ENCODE measurements around the gene PCSK5. TPM values are rescaled to one million over a fixed set of nuclear protein-coding genes. Genes with fewer than 3 reads are reported as not detected.

The PCSK5 gene
- total and polyA plus RNA-seq, 2 donors (not counting 1 experiment from before 2014, with no cell fraction given) = 0.09 TPM; not detected in 1

GRCh38 chr9:76366275-76366674, 475.8 kb downstream of the PCSK5 start:
- Histone ChIP-seq H4K20me1 (ENCODE audit: control insufficient read depth, insufficient read depth, low read length, poor library complexity, severe bottlenecking) (no peaks in the 10 kb centered on the region), H3K79me2 (ENCODE audit: control insufficient read depth, insufficient read depth, low read length) (no peaks in the 10 kb centered on the region), H3K9me3 (ENCODE audit: control extremely low read depth in 1 of 3, control insufficient read depth in 2 of 3, insufficient read depth in 1 of 3, low read length in 2 of 3) (peaks cover 0 to 5% (median 0%) of the 10 kb centered on the region in 3 donors), H3K27me3 (replicated peaks in 1 of 4; ENCODE audit: control extremely low read depth in 1 of 4, control insufficient read depth in 3 of 4, insufficient read depth in 4 of 4, low read length in 3 of 4) (peaks cover 0 to 2% (median 0%) of the 10 kb centered on the region in 4 experiments), H3K4me2 (replicated peaks; ENCODE audit: low read depth, low read length, poor library complexity, severe bottlenecking) (no peak overlapping the region), H3K4me3 (ENCODE audit: control extremely low read depth in 1 of 5, extremely low read depth in 1 of 5, insufficient read depth in 1 of 5, low read depth in 2 of 5, low read length in 4 of 5) (no peak overlapping the region), H3K9ac (ENCODE audit: low read length) (no peak overlapping the region), H3K4me1 (ENCODE audit: control insufficient read depth in 2 of 2, insufficient read depth in 2 of 2, low read length in 2 of 2) (no peaks in the 10 kb centered on the region), H3K36me3 (replicated peaks in 1 of 2; ENCODE audit: control extremely low read depth in 1 of 2, control insufficient read depth in 1 of 2, extremely low read depth in 1 of 2, insufficient read depth in 2 of 2, low read length in 1 of 2) (no peaks in the 10 kb centered on the region), H2AFZ (ENCODE audit: insufficient read depth, low read depth, low read length, poor library complexity, severe bottlenecking) (no peak overlapping the region), H3K27ac (ENCODE audit: low read length in 2 of 2) (no peak overlapping the region)
- no CpG with 5 or more reads among the region's 4 CpGs for WGBS (ENCODE audit: insufficient coverage)
- no peak for TF ChIP-seq CTCF (IDR thresholded peaks at IDR 0.05)
- TF ChIP-seq EZH2 (IDR thresholded peaks at IDR 0.05; ENCODE audit: borderline replicate concordance, insufficient read depth, low read depth, low read length, poor library complexity, severe bottlenecking) = no peak
- ChIA-PET POLR2A (no interaction called here), CTCF (no interaction called here)
- Mint-ChIP-seq H3K4me3 (no peak overlapping the region), H3K27me3 (peaks cover 4% of the 10 kb centered on the region), H3K9me3 (ENCODE audit: insufficient read depth) (no peaks in the 10 kb centered on the region), H3K4me1 (no peaks in the 10 kb centered on the region), H3K27ac (no peak overlapping the region)
- no peak for ATAC-seq (ENCODE audit: low read depth)
- intact Hi-C loops (cut with micrococcal nuclease) = no loop called here
- no peak for DNase-seq

- H3K4me3 ChIP-seq (ENCODE audit: control extremely low read depth in 1 of 5, extremely low read depth in 1 of 5, insufficient read depth in 1 of 5, low read depth in 2 of 5, low read length in 4 of 5) = no peak overlapping the region
- Mint-ChIP-seq H3K27ac (no peak overlapping the region), H3K4me3 (no peak overlapping the region), H3K4me1 (no peaks in the 10 kb centered on the region), H3K27me3 (peaks cover 4% of the 10 kb centered on the region), H3K9me3 (ENCODE audit: insufficient read depth) (no peaks in the 10 kb centered on the region)
- no peaks in the 10 kb centered on the region for H3K36me3 ChIP-seq (replicated peaks in 1 of 2; ENCODE audit: control extremely low read depth in 1 of 2, control insufficient read depth in 1 of 2, extremely low read depth in 1 of 2, insufficient read depth in 2 of 2, low read length in 1 of 2)
- no peak for ATAC-seq (ENCODE audit: low read depth)
- H3K79me2 ChIP-seq (ENCODE audit: control insufficient read depth, insufficient read depth, low read length) = no peaks in the 10 kb centered on the region
- peaks cover 0 to 5% (median 0%) of the 10 kb centered on the region in 3 donors for H3K9me3 ChIP-seq (ENCODE audit: control extremely low read depth in 1 of 3, control insufficient read depth in 2 of 3, insufficient read depth in 1 of 3, low read length in 2 of 3)
- CTCF ChIA-PET = interaction anchor here (0.8 kb wide), 1 partner anchor 14 kb away, joined by 3 read pairs; no protein-coding TSS in a partner anchor
- H4K20me1 ChIP-seq (ENCODE audit: control insufficient read depth, insufficient read depth, low read length, poor library complexity, severe bottlenecking) = no peaks in the 10 kb centered on the region
- no peak overlapping the region for H3K9ac ChIP-seq (ENCODE audit: low read length)
- 40% methylated on average over 2 of the region's 4 CpGs for WGBS (ENCODE audit: insufficient coverage)
- no peaks in the 10 kb centered on the region for H3K4me1 ChIP-seq (ENCODE audit: control insufficient read depth in 2 of 2, insufficient read depth in 2 of 2, low read length in 2 of 2)
- TF ChIP-seq CTCF (IDR thresholded peaks at IDR 0.05) = no peak
- no peak for TF ChIP-seq EZH2 (IDR thresholded peaks at IDR 0.05; ENCODE audit: borderline replicate concordance, insufficient read depth, low read depth, low read length, poor library complexity, severe bottlenecking)
- intact Hi-C loops (cut with micrococcal nuclease) = no loop called here
- DNase-seq = no peak
- H3K27ac ChIP-seq (ENCODE audit: low read length in 2 of 2) = no peak overlapping the region
- POLR2A ChIA-PET = no interaction called here
- H3K4me2 ChIP-seq (replicated peaks; ENCODE audit: low read depth, low read length, poor library complexity, severe bottlenecking) = no peak overlapping the region
- no peak overlapping the region for H2AFZ ChIP-seq (ENCODE audit: insufficient read depth, low read depth, low read length, poor library complexity, severe bottlenecking)
- no peaks in the 10 kb centered on the region for H3K27me3 ChIP-seq (replicated peaks in 1 of 4; ENCODE audit: control extremely low read depth in 1 of 4, control insufficient read depth in 3 of 4, insufficient read depth in 4 of 4, low read length in 3 of 4)
Measured at GRCh38 chr9:76369583-76369982, 479.1 kb downstream of the PCSK5 start.
